ENCODE data around the gene SARM1. TPM values are rescaled to one million over a fixed set of nuclear protein-coding genes. Genes with fewer than 3 reads are reported as not detected.

The SARM1 gene
- total RNA-seq, 1 donor from 2014 or later, result 29.8 TPM

DNA sequence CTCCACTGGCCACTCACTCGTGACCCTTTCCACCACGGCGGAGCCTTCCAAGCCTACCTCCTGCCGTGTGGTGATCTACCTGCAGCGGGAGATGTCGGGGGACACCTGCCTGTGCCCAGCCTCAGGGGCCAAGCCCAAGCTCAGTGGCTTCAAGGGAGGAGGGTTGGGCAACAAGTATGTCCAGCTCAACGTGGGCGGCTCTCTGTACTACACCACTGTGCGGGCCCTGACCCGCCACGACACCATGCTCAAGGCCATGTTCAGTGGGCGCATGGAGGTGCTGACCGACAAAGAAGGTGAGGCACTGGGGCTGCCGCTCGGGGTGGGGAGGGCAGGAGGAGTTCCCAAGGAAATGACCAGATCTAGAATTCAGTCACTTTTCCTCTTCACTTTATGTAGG is 32.1 kb upstream of the SARM1 start:
- intact Hi-C loops (cut with micrococcal nuclease), result loop anchor here (5.0 to 10.0 kb wide), 3 partner anchors 112 to 1045 kb away; partner anchors contain the start of genes NUFIP2 and WSB1

DNA sequence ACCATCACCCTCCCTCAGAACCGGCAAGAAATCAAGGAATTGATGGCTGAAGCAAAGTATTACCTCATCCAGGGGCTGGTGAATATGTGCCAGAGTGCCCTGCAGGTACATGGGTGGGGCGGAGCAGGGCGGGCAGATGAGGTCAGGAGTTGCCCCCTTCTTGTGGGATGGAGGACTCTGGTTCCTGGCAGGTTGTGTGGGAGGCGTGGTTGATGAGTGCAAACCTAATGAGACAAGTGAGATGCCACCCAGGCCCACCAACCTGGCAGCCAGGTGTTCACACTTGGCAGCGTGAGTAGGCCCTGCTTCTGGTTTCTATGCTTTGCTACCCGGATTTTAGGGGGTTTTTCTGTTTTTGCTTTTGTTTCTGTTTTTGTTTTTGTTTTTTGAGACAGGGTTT is 31.1 kb upstream of the SARM1 start:
- intact Hi-C loops (cut with micrococcal nuclease), result no loop called here

DNA sequence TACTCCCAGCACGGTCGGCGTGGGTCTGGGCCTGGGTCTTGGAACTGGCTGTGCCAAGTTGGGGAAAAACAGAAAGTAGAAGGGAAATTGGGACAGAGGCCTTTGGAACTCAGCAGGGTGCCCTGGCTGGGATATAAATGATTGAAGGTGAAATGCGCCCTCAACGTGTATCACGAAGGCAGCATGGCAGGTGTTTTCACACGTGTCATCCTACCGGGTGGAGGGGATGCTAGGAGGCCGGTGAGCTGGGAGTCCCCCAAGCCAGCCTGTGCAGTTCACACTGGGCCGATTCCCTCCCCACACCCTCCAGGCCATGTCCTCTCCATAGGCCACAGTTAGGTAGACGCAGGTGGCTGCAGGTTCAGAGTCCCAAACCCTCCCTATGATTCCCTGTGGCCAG is 30.0 kb upstream of the SARM1 start:
- intact Hi-C loops (cut with micrococcal nuclease), result no loop called here

DNA sequence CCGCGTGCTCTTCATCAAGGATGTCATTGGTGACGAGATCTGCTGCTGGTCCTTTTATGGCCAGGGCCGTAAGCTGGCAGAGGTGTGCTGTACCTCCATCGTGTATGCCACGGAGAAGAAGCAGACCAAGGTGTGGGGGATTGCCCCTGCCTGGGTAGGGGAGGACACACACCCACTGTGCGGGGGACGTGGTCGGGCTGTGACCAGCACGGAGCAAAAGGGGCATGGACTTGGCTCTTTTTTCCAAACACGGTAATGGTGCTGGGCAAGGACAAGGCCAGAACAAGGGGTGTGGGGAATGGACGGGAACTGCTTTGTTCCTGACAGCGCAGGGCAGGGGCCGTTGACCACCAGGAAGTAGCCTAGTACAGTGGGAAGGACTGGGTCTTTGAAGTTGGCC is 29.2 kb upstream of the SARM1 start:
- intact Hi-C loops (cut with micrococcal nuclease), result no loop called here

DNA sequence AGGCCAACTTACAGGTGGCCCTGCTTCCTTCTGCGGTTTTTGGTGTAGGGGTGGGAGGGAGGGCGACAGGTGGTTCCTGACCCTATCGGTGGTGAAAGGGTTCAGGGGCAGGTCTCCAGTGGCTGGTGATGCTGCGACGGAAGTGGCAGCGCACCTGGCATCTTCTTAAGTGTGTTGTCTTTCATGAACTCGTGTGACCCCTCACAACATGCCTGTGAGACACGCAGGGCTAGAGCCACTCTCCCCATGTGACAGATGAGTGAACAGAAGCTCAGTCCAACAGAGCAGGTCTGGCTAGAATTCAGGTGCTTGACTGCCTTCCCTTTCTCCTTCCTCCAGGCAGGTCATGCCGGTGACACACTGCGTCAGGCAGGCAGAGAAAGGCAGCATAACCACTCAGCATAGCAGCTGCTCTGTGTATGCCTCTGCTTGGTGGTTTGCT is 28.0 kb upstream of the SARM1 start:
- intact Hi-C loops (cut with micrococcal nuclease), result no loop called here

DNA sequence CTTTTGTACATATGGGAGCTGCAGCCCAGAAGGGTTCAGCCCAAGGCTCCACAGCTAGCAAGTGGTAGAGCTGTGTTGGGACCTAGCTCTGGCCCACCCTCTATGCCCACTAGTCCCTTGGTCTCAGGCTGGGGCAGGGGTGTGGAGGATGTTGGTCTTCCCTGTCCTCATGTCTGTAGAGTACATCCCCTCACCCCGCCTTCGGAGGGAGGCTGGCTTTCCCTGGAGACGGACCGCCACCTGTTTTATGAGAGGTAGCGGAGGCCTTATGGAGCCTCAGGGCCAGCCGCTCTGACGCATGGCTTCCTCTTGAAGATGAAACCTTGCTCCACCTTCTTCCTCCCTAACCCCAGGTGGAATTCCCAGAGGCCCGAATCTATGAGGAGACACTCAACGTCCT is 27.5 kb upstream of the SARM1 start:
- intact Hi-C loops (cut with micrococcal nuclease), result no loop called here

DNA sequence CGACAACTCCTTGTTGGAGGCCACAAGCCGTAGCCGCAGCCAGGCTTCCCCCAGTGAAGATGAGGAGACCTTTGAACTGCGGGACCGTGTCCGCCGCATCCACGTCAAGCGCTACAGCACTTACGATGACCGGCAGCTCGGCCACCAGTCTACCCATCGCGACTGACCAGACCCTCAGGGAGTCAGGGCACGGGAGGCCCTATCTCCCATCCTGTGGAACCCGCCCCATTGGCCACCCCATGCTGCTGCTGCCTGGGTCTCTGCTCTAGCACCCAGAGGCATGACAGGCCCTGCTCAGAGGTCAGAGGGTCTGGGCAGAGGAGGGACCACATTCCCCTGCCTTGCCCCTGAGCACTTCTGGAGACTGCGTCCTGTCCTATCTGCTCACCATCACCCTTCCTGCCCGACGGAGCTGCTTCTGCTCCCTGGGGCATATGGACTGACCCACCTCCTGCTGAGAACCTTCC is 27.0 kb upstream of the SARM1 start:
- intact Hi-C loops (cut with micrococcal nuclease), result no loop called here

DNA sequence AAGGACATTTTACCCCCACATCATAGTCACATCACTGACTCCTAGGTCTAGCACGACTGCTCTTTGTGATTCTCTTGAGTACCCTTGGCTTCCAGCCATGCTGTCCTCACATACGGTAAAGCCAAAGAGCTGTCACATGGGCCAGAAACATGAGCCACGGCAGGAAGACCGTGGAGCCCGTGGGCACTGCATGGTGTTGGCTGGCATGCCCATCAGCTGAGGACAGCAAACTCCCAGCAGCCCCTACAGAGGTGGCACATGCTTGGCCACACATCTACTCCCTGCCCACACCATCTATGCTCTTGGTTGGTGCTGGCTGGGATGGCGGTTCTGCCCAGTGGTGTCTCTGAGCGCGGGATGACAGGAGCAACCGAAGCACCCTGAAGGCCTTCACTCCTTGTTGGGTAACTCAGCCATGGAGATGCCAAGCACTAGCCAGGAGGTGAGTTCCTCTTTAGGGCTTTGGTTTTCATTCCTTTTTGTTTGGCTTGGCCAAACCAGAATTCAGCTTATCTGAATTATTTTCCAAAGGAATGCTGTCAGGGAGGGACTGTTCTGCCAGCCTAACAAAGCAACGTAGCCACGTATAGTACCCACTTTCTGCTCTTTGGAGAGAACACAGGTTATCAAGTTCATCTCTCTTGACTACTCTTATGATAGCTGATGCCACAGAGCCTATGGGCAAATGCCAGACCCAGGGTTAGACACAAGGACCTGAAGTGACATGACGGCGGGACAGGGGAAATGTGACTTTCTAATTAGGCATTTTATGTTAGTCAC is 25.9 kb upstream of the SARM1 start:
- intact Hi-C loops (cut with micrococcal nuclease), result no loop called here

DNA sequence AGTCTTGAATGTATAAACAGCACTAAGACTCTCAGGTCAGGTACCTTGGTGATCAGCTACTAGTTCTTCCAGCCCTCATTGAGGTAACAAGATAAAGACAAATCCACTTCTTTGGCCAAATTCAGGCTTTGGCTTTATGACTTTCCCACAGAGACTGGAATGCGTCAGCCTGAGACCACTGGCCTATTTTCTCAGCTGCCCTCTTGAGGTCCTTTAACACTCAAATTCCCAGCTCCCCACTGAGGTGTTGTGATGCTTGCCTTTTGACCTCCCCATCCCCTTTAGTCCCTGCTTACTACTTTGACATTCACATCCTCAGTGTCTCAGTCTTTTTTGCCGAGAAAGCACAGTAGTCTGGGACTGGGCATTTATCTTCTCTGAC is 25.3 kb upstream of the SARM1 start:
- intact Hi-C loops (cut with micrococcal nuclease), result no loop called here

DNA sequence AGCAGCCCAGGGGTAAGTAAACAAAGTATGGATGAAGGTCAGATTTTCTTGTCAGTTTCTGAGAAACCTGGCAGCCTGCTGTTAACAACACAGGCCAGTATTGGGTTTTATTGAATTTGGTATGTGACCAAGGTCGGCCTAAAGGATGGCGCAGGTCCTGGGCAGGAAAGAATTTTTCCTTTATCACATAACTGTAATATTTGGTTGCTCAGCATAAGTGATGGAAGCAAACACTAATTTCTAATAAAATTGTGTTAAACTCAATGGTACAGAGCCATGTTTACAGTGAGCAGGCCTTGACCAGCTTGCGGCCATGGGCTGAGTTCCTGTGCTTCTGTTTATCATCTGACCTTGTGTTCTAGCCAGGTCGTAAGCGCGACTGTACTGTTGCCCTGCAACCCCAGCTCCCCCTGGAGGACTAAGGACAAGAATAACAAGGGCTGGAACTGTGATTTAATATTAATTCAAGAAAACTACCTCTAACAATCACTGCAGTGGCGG is 24.7 kb upstream of the SARM1 start:
- intact Hi-C loops (cut with micrococcal nuclease), result no loop called here

DNA sequence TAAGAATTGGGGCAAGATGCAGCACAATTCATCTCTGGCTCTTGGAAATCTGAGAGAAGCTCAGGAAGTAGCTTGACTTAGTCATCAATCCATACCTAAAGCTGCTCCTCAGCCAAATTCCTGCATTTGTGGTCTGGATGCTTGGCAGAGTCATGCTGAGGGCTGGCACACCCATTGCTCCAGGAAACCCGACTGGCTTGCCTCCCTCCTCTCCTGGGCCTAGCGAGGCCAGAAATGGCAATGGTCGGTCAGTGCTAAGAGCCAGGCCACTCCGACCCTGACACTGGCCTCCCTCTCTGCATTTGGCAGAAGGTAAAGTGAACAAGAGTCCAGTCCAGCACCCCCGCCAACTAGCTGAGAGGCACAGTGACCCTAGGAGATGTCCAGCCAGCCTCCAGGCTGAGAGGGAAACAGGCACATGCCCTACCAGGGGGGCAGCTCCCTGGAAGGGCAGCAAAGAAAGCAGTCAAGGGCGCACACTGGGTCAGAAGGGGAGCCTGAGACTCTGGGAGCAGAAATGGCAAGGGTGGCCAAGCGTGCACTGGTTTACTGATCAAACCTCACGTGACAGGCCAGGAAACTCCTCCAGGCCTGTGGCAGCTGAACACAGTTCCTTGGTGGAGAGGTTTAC is 24.1 kb upstream of the SARM1 start:
- intact Hi-C loops (cut with micrococcal nuclease), result no loop called here

DNA sequence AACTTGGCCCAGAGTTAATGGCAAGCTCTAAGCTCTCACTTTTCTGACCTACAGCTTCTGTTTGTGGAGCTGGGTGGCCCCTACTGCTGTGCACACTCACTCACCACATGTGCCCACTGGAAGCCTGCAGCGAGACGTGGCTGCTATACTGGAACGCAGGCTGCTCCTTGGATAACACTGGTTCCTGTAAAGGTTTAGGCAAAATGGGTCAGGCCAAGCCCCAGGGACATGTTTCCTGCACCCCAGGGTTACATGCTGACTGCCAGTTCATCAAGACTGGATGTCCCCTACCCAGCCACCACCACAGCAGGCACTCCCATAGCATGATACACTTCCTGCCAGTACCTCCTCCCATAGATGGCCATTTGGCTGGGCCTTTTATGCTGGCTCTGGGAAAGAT is 22.5 kb upstream of the SARM1 start:
- intact Hi-C loops (cut with micrococcal nuclease), result no loop called here

DNA sequence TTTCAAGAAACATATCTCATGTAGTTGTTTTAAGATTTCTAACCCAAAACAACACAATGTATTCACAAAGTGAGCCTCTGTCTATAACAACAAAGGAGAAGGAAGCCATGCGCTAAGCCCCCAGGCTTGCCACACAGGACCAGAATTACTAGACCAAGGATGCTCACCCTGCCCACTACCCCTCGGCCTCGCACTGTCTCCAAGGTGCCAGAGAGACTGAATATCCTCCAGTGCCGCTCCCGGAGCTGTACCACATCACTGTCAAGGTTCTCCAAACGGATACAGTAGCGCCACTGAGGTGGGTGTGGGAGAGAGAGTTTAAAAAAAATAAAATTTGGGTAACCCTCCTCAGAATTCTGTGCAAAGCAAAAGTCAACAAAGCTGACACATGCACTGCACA is 21.2 kb upstream of the SARM1 start:
- intact Hi-C loops (cut with micrococcal nuclease), result no loop called here

DNA sequence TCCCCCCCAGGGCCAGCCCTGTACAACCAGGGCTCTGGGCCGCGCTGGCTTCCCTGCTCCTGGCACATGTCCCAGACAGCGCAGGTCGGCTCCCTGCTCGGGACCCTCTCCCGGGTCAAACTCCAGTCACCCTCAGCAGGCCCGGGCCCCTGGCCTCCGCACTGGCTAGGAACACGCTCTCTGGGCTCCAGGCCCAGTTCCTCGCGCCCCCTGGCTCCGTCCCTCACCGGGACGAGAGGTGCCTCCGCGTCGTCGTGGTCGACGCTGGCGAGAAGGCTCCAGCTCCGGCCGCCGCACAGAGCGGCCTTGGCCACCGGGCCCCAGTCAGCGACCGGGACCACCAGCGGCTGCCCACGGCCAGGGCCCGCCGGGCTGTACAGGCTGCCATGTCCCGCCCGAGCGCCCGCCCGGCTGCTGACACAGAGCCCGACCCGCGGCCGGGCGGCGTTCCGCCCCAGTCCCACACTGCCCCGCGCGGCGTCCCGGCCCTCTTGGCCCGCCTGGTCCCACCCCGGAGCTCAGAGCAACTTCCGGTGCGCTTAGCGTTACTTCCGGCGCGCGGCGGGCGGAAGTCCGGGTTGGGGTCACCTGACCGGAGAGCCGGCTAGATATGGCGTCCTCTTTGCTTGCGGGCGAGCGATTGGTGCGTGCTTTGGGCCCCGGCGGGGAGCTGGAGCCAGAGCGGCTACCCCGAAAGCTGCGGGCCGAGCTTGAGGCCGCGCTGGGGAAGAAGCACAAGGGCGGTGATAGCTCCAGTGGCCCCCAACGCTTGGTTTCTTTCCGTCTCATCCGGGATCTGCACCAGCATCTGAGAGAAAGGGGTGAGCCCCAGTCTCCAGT is 14.2 kb upstream of the SARM1 start, which contains the start of gene POLDIP2:
Gene POLDIP2, minus strand, starts transcription at position 467 of the 840 bp plus-strand sequence. Its CDS starts 79 bp downstream, at position 388.
- intact Hi-C loops (cut with micrococcal nuclease), result loop anchor here (1.0 to 5.0 kb wide), 10 partner anchors 14 to 596 kb away; partner anchors contain the start of genes IFT20, SARM1, SPAG5 and TMEM97

DNA sequence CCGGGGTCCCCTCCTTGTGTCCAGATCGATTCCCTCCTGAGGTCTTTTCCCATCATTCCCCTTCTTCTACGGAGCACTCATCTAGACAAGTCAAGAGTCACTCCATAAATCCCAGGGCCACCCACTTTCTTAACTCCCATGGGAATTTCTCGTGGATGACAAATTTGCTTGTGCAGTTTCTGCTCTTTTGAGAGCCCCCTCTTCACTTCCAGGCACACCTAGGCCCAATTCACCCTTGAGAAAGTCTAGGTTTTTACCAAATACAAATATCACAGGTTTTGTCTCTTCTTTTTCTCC is 13.6 kb upstream of the SARM1 start:
- intact Hi-C loops (cut with micrococcal nuclease), result loop anchor here (1.0 to 5.0 kb wide), 10 partner anchors 13 to 595 kb away; partner anchors contain the start of genes IFT20, SARM1, SPAG5 and TMEM97

DNA sequence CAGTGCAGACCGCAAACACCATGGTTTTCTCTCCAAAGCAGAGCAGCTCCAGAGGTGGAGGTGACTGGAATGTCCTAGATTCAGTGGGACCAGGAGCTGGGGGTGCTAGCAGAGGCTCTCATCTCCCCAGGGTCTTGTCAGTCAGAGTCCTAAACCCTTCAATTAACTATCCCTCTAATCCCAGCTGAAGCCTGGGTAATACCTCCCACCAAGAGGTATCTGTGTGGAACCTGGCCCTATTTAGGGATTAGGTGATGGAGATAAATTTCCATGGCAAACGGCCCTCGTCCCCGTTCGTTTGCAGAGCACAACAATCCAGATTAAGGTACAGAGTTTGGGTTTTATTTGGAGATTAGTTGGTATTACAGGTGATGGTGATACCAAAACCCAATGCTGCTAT is 8.3 kb upstream of the SARM1 start:
- intact Hi-C loops (cut with micrococcal nuclease), result no loop called here

DNA sequence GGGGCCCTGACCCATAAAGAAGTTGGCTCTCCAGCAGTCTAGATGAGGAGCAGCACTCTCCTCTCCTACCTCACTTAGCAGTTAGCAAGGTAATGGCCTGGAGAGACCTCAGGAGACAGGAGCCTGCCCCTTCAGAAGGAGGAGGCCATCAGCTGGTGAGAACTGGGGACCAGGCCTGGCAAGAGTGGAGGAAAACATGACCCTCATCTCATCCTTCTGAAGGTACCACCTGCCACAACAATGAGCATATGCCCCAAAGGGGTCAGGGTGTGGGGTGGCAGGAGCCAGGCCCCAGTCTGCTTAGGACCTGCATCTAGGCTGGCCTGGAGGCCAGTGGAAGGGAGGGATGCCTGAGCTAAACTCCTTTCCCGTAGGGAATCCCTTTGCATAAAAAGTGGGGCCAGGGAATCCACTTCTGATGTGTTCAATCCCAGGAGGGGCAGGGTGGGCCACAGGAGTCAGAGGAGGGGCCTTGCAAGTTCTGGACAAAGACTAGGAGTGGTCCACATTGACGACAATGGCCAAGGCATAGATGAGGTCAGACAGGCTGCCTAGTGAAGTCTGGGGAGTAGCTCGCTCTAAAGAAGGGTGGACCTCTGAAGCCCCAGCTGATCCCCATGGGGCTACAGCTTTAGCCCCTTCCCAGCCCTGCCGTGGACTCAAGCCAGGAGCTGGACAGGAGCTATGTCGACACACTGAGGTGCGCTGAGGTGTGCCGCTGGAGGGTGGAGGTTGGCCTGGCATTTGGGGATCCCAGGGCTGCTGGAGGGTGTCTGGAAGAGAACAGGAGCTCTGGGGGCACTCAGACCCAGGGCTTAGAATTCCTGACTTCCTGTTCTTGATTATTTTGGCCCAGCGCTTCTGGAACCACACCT is 7.5 kb upstream of the SARM1 start:
- intact Hi-C loops (cut with micrococcal nuclease), result no loop called here

DNA sequence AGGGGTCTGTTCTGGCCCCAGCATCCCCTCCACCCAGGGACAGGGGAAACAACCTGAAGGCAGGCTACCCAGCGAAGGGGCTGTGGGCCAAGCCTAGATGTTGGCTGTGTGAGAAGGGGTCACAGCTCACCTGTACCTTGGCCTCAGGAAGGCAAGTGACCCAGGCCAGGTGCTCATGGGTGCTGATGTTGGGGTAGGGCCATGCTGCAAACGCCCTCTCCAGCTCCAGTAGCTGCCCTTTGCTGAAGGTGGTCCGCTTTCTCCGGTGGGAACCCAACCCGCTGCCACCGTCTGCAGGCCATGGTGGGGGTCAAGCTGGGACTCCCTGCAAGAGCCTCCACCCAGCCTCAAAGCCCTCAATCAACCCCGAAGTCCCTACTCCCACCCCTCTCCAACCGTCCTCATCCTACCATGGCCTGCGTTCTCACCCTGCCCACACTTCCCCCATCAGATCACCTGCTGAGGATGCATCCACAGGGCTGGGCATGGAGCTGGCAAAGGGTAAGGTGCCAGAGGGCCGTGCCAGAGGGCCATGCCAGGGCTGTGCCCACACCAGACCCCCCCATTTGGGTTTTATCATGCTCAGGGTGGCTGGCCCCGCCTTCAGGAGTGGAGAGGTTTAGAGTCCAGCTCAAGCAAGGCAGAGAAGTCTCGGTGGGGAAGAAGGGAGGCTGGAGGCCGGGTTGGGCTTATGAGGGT is 6.7 kb upstream of the SARM1 start, which contains the start of gene SEBOX:
Gene SEBOX, minus strand, starts transcription at position 535 of the 699 bp plus-strand sequence. Its CDS starts 48 bp downstream, at position 487.
- intact Hi-C loops (cut with micrococcal nuclease), result no loop called here

DNA sequence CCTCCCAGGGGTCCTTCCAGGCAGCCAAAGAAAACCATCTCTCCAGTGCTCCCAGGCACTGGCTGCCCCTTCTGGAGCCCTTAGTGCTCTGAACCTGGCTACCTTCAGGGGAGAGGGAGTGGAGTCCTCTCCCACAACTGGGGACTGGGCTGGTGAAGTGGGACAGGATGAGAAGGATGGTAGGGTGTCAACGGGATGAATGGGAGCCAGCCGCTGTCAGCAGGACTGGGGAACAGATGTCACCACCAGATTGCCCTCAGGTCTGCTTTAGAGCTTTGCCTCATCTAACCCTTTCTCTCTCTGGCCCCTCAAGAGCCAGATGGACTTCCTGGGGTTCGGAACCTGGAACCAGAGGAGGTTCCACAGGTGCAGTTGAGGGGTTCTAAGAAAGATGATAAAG is 6.0 kb upstream of the SARM1 start:
- intact Hi-C loops (cut with micrococcal nuclease), result no loop called here

DNA sequence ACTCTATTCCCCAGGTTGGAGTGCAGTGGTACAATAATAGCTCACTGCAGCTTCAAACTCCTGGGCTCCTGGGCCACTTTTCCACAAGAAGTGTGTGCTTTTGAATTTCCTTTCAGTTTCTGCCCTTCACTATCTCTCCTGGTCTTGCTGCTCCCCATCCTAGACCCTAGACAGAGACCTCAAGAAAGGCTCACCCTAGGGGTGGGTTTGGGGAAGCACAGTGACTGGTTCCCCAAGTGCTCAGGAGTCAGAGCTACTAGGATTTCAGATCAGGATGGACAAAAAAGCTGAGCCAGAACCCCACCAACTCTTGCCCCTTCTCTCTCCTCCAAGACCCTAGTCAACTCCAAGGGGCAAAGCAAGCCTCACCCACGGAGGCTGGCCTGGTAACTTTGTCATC is 4.9 kb upstream of the SARM1 start:
- intact Hi-C loops (cut with micrococcal nuclease), result no loop called here
